Measurements from ENCODE around the gene SPATA21. TPM values are rescaled to one million over a fixed set of nuclear protein-coding genes. Genes with fewer than 3 reads are reported as not detected.
A peak's percentile ranks its signal among the peaks of the same experiment; 100 is the strongest.

The SPATA21 gene
- total and polyA plus RNA-seq, 7 experiments from 2014 or later, result not detected

DNA sequence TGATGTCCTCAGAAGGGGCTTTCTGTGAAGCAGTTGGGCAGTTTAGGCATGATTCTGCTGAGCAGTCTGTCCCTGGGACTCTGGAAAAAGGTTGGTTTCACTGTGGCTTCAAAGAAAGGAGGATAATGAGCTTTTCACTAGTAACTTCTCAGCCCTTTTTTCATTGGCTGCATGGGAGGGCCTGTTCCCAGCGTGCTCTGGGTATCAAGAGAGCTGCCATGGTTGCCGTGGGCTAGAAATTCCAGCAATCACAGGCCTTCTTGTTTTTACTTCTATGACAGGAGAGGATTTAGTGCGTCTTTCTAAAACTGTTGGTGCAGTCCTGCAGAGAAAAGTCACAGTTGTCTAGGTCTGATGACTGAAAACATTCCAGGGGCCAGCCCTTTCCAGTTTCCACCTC is 63.0 kb downstream of the SPATA21 start:
- no peaks in the 10 kb centered on the region for H3K9me3 ChIP-seq (ENCODE audit: control insufficient read depth in 2 of 3, low read length in 3 of 3)
- no peak for DNase-seq
- ATAC-seq, result no peak
- peaks cover 31 to 32% of the 10 kb centered on the region in 2 donors for H3K4me1 ChIP-seq (ENCODE audit: control insufficient read depth in 2 of 2, insufficient read depth in 2 of 2, low read length in 2 of 2)
- ChIA-PET CTCF (interaction anchor here (1.4 kb wide), 1 partner anchor 13 kb away, joined by 6 read pairs; no protein-coding TSS in a partner anchor), POLR2A (interaction anchor here (0.7 to 1.8 kb wide), 2 partner anchors 13 to 332 kb away, joined by 3 to 6 read pairs; no protein-coding TSS in a partner anchor)
- H3K36me3 Mint-ChIP-seq, result peaks cover 4 to 18% (median 8%) of the 10 kb centered on the region in 5 donors
- peaks cover 0 to 6% (median 5%) of the 10 kb centered on the region in 3 experiments for H3K36me3 ChIP-seq (ENCODE audit: control insufficient read depth in 2 of 3, insufficient read depth in 3 of 3, low read length in 3 of 3)
- H3K27me3 ChIP-seq (ENCODE audit: control insufficient read depth in 2 of 2, insufficient read depth in 2 of 2, low read length in 2 of 2), result no peaks in the 10 kb centered on the region
- peaks cover 0 to under 1% (median 0%) of the 10 kb centered on the region in 11 donors for H3K9me3 Mint-ChIP-seq
- H3K4me1 Mint-ChIP-seq, result peaks cover 64 to 89% (median 71%) of the 10 kb centered on the region in 7 donors
- H3K27ac Mint-ChIP-seq, result peak overlapping the region in 7 of 9 donors; percentile 17 to 66 (median 49)
- H3K27ac ChIP-seq (ENCODE audit: low read depth, low read length), result peak overlapping the region; percentile 19
- no peak overlapping the region for H3K4me3 ChIP-seq (ENCODE audit: low read length)
- no peaks in the 10 kb centered on the region for H3K27me3 Mint-ChIP-seq
- H3K4me3 Mint-ChIP-seq, result peak overlapping the region; percentile 20 to 61 (median 45)
- intact Hi-C loops (cut with micrococcal nuclease), result no loop called here

DNA sequence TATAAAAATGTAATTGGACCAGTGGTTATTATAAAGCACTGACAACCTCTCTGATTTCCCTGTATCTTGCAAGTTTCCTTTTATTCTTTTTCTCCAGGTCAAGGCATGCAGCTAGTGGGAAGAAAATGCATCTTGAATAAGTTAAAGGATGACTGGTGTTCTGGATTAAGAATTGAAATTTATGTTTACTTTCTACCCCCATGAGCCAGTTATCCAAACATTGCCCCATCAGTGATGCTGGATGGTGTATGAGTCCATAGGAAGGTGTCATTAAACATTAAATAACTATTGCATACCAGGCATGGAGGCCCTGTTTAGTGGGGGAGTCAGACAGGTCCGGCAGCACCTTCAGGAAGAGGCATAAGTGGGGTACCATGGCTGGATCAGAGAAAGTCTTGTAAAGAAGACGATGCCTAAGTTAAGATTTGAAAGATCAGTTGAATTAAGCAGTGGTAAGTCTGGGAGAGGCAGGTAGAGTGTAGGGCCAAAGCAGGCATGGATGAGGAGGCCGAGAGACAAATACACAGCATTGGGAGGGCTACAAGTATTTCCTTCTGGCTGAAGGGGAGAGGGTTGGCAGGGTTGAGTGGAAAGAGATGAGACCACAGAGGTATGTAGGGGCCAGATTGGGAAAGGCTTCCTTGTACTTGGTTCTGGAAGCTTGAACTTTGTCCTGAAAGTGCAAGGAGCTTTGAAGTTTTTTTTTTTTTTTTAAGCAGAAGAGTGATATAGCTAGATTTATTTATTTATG is 64.5 kb downstream of the SPATA21 start:
- no peak for DNase-seq
- Histone ChIP-seq H3K4me1 (ENCODE audit: control insufficient read depth in 2 of 2, insufficient read depth in 2 of 2, low read length in 2 of 2) (peaks cover 39 to 42% of the 10 kb centered on the region in 2 donors), H3K9me3 (ENCODE audit: control insufficient read depth in 2 of 3, low read length in 3 of 3) (no peaks in the 10 kb centered on the region), H3K27ac (ENCODE audit: low read depth, low read length) (no peak overlapping the region), H3K4me3 (ENCODE audit: low read length) (no peak overlapping the region), H3K27me3 (ENCODE audit: control insufficient read depth in 2 of 2, insufficient read depth in 2 of 2, low read length in 2 of 2) (no peaks in the 10 kb centered on the region), H3K36me3 (ENCODE audit: control insufficient read depth in 2 of 3, insufficient read depth in 3 of 3, low read length in 3 of 3) (peaks cover 0 to 6% (median 5%) of the 10 kb centered on the region in 3 experiments)
- Mint-ChIP-seq H3K4me3 (peak overlapping the region in 8 of 10 donors; percentile 1 to 71 (median 41)), H3K36me3 (peaks cover 4 to 20% (median 8%) of the 10 kb centered on the region in 5 donors), H3K4me1 (peaks cover 65 to 90% (median 75%) of the 10 kb centered on the region in 7 donors), H3K9me3 (peaks cover 0 to 2% (median 0%) of the 10 kb centered on the region in 11 donors), H3K27me3 (no peaks in the 10 kb centered on the region), H3K27ac (peak overlapping the region in 6 of 9 donors; percentile 14 to 86 (median 50))
- ChIA-PET CTCF (interaction anchor here (0.8 to 1.2 kb wide), 2 partner anchors 9 to 17 kb away, joined by 3 to 5 read pairs; no protein-coding TSS in a partner anchor), POLR2A (interaction anchor here (0.9 to 1.8 kb wide), 4 partner anchors 8 to 55 kb away, joined by 3 to 6 read pairs (median 4); partner anchors contain the start of gene FBXO42)
- intact Hi-C loops (cut with micrococcal nuclease), result loop anchor here in 1 of 2 donors (1.0 kb wide), 1 partner anchor 15 kb away; no protein-coding TSS in a partner anchor
- no peak for ATAC-seq

DNA sequence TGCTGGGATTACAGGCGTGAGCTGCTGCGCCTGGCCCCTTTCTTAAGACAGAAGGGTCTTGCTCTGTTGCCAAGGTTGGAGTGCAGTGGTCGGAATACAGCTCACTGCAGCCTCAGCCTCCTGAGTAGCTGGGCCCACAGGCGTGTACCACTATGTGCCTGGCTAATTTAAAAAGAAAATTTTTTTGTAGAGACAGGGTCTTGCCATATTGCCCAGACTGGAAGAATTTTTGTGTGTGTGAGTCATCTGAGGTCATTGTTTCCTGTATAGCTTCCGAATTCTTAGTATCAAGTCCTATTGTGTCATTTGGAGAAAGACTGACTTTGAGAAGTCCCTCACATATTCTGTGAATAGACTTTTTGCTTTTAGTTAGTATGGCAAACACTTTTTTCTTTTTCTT is 65.5 kb downstream of the SPATA21 start:
- peaks cover 4 to 20% (median 8%) of the 10 kb centered on the region in 5 donors for H3K36me3 Mint-ChIP-seq
- Histone ChIP-seq H3K4me3 (ENCODE audit: low read length) (no peak overlapping the region), H3K36me3 (ENCODE audit: control insufficient read depth in 2 of 3, insufficient read depth in 3 of 3, low read length in 3 of 3) (peaks cover 0 to 11% (median 6%) of the 10 kb centered on the region in 3 experiments), H3K4me1 (ENCODE audit: control insufficient read depth in 2 of 2, insufficient read depth in 2 of 2, low read length in 2 of 2) (peaks cover 37 to 42% of the 10 kb centered on the region in 2 donors), H3K27ac (ENCODE audit: low read depth, low read length) (no peak overlapping the region), H3K9me3 (ENCODE audit: control insufficient read depth in 2 of 3, low read length in 3 of 3) (no peaks in the 10 kb centered on the region), H3K27me3 (ENCODE audit: control insufficient read depth in 2 of 2, insufficient read depth in 2 of 2, low read length in 2 of 2) (no peaks in the 10 kb centered on the region)
- POLR2A ChIA-PET, result interaction anchor here (0.7 to 1.3 kb wide), 3 partner anchors 9 to 117 kb away, joined by 4 to 6 read pairs (median 5); no protein-coding TSS in a partner anchor
- no peak for DNase-seq
- H3K4me1 Mint-ChIP-seq, result peaks cover 55 to 84% (median 68%) of the 10 kb centered on the region in 7 donors
- H3K9me3 Mint-ChIP-seq, result peaks cover 0 to 2% (median 0%) of the 10 kb centered on the region in 11 donors
- intact Hi-C loops (cut with micrococcal nuclease), result loop anchor here in 1 of 2 donors (1.0 kb wide), 1 partner anchor 16 kb away; no protein-coding TSS in a partner anchor
- CTCF ChIA-PET, result interaction anchor here (1.2 kb wide), 1 partner anchor 8 kb away, joined by 5 read pairs; no protein-coding TSS in a partner anchor
- ATAC-seq, result no peak
- H3K27me3 Mint-ChIP-seq, result no peaks in the 10 kb centered on the region
- peak overlapping the region; percentile 13 to 71 (median 52) for H3K4me3 Mint-ChIP-seq
- H3K27ac Mint-ChIP-seq, result peak overlapping the region in 4 of 9 donors; percentile 27 to 86 (median 68)

DNA sequence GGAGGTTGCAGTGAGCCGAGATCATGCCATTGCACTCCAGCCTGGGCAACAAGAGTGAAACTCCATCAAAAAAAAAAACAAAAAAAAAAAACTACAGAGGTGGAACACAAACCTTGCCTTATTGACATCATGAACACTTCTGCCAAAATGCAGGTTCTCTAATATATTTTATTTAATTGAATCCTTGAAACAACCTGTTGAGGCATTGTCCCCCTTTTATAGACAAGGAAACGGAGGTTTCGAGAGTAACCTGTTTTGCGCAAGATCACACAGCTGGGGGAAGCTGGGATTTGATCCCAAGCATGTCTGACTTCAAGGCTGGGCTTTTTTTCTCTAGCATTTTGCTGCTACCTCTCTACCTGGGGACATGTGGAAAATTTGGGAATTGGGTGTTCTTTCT is 67.4 kb downstream of the SPATA21 start:
- H3K4me1 Mint-ChIP-seq, result peaks cover 38 to 66% (median 58%) of the 10 kb centered on the region in 7 donors
- H3K27me3 Mint-ChIP-seq, result no peaks in the 10 kb centered on the region
- no peak overlapping the region for H3K4me3 ChIP-seq (ENCODE audit: low read length)
- peaks cover 4 to 20% (median 8%) of the 10 kb centered on the region in 5 donors for H3K36me3 Mint-ChIP-seq
- no peaks in the 10 kb centered on the region for H3K9me3 ChIP-seq (ENCODE audit: control insufficient read depth in 2 of 3, low read length in 3 of 3)
- intact Hi-C loops (cut with micrococcal nuclease), result loop anchor here (5.0 to 10.0 kb wide), 6 partner anchors 52 to 685 kb away; partner anchors contain the start of genes ATP13A2 (in 1 of the 2), RNU1-1 (in 1 of the 2) and SDHB (in 1 of the 2)
- no peaks in the 10 kb centered on the region for H3K27me3 ChIP-seq (ENCODE audit: control insufficient read depth in 2 of 2, insufficient read depth in 2 of 2, low read length in 2 of 2)
- peaks cover 29 to 37% of the 10 kb centered on the region in 2 donors for H3K4me1 ChIP-seq (ENCODE audit: control insufficient read depth in 2 of 2, insufficient read depth in 2 of 2, low read length in 2 of 2)
- peaks cover 0 to 2% (median 0%) of the 10 kb centered on the region in 11 donors for H3K9me3 Mint-ChIP-seq
- DNase-seq, result no peak
- peaks cover 0 to 11% (median 0%) of the 10 kb centered on the region in 3 experiments for H3K36me3 ChIP-seq (ENCODE audit: control insufficient read depth in 2 of 3, insufficient read depth in 3 of 3, low read length in 3 of 3)
- no peak for ATAC-seq
- H3K4me3 Mint-ChIP-seq, result peak overlapping the region in 5 of 10 donors; percentile 19 to 98 (median 75)
- POLR2A ChIA-PET, result interaction anchor here (0.6 to 5.1 kb wide), 4 partner anchors 16 to 579 kb away, joined by 4 to 29 read pairs (median 4); partner anchors contain the start of gene FBXO42
- no peak overlapping the region for H3K27ac ChIP-seq (ENCODE audit: low read depth, low read length)
- peak overlapping the region in 1 of 9 donors; percentile 34 for H3K27ac Mint-ChIP-seq
- CTCF ChIA-PET, result interaction anchor here (0.7 kb wide), 1 partner anchor 291 kb away, joined by 3 read pairs; no protein-coding TSS in a partner anchor

DNA sequence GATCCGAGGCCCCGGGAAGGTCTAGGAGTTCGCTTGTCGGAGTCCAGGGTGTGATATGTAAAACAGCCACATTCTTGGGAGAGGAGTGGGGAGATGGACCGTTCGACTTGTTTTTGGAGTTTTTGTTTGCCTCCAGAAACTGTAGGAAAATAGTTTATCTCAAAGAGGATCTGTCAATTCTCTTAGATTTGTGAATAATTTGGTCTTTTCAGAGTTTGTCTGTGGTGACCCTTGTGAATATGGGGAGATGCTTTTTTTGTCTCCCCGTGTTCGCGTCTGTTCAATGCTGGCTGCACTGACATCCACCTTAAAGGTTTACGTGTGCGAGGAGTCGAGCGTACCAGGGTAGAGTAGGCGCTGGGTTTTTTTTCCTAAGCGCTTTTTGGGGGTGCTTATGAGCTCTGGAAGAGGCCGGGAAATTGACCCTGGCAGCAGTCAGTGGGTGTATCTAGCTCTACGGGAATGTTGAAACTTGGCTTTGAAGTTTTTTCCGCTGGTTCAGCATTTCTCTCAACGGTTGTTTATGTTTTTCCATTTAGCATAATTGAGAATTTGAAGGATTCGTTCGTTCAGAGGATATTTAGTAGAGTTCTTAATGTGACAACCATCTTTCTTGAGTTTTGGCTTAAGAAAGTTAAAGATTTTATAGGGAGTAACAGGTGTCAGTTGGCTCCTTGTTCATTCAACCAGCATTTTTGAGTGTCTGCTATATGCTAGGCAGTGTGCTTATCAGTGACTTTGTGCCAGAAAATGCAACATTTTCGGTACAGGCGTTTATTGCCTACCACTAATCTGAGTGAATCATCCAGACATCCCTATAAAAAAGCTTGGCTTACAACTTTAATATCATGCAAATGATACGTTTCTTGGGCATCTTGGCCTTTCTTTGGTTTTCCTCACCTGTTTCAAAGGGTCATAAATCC is 69.0 kb downstream of the SPATA21 start:
- peak overlapping the region; percentile 93 to 99 (median 96) for H3K4me3 Mint-ChIP-seq
- Histone ChIP-seq H3K4me1 (ENCODE audit: control insufficient read depth in 2 of 2, insufficient read depth in 2 of 2, low read length in 2 of 2) (peaks cover 24 to 32% of the 10 kb centered on the region in 2 donors), H3K27ac (ENCODE audit: low read depth, low read length) (peak overlapping the region; percentile 99), H3K27me3 (ENCODE audit: control insufficient read depth in 2 of 2, insufficient read depth in 2 of 2, low read length in 2 of 2) (no peaks in the 10 kb centered on the region), H3K4me3 (ENCODE audit: low read length) (peak overlapping the region; percentile 98), H3K36me3 (ENCODE audit: control insufficient read depth in 2 of 3, insufficient read depth in 3 of 3, low read length in 3 of 3) (peaks cover 0 to 11% (median 0%) of the 10 kb centered on the region in 3 experiments), H3K9me3 (ENCODE audit: control insufficient read depth in 2 of 3, low read length in 3 of 3) (no peaks in the 10 kb centered on the region)
- DNase-seq, result peak in 2 of 9 donors; percentile 16 to 23
- CTCF ChIA-PET, result interaction anchor here (2.2 kb wide), 1 partner anchor 71 kb away, joined by 8 read pairs; the partner anchor contains the start of gene NECAP2
- no peak for ATAC-seq
- H3K36me3 Mint-ChIP-seq, result peaks cover 4 to 15% (median 7%) of the 10 kb centered on the region in 5 donors
- intact Hi-C loops (cut with micrococcal nuclease), result loop anchor here (1.0 to 10.0 kb wide), 22 partner anchors 16 to 843 kb away; partner anchors contain the start of genes CPLANE2 (in 2 of the 2), FBXO42 (in 2 of the 2), ATP13A2 (in 1 of the 2) and DNAJC16 (in 1 of the 2)
- no peaks in the 10 kb centered on the region for H3K27me3 Mint-ChIP-seq
- peaks cover 26 to 55% (median 50%) of the 10 kb centered on the region in 7 donors for H3K4me1 Mint-ChIP-seq
- H3K27ac Mint-ChIP-seq, result peak overlapping the region; percentile 90 to 99 (median 97)
- POLR2A ChIA-PET, result interaction anchor here (1.0 to 5.1 kb wide), 5 partner anchors 13 to 207 kb away, joined by 4 to 29 read pairs (median 15); partner anchors contain the start of genes FBXO42 and NECAP2
- peaks cover 0 to 2% (median 0%) of the 10 kb centered on the region in 11 donors for H3K9me3 Mint-ChIP-seq

All from naive thymus-derived CD4-positive, alpha-beta T cell (primary cell).